BE2C (cell line): ENCODE results near the gene MAST2. TPM values are rescaled to one million over a fixed set of nuclear protein-coding genes. Genes with fewer than 3 reads are reported as not detected.

ENCODE experiments used
- DNase-seq: peaks from one replicate; pipeline ENCODE4 v3.0.0-alpha.2; 2020
- H3K27me3 ChIP-seq: fragments of 250-450 bp; sonication (Bioruptor Pico); 2 replicates; pipeline ENCODE4 v1.5.1; 2020; ENCODE audit warnings: mild to moderate bottlenecking
- H3K36me3 ChIP-seq: fragments of 250-450 bp; sonication (Bioruptor Pico); 2 replicates; pipeline ENCODE4 v1.5.1; 2020; ENCODE audit warnings: mild to moderate bottlenecking
- H3K4me1 ChIP-seq: fragments of 250-450 bp; sonication (Bioruptor Pico); 2 replicates; pipeline ENCODE4 v1.5.1; 2020
- H3K4me3 ChIP-seq: 2 replicates; pipeline ENCODE4 v1.5.1; 2011; ENCODE audit warnings: low read depth, low read length
- H3K9me3 ChIP-seq: fragments of 250-450 bp; sonication (Bioruptor Pico); 2 replicates; pipeline ENCODE4 v1.5.1; 2020
- CTCF ChIP-seq: IDR thresholded peaks from 2 replicates; pipeline ENCODE4 v1.5.1; 2012; ENCODE audit warnings: mild to moderate bottlenecking, low read depth, low read length
- polyA plus RNA-seq: library from polyadenylated mRNA; unstranded; fragments of >200 nt; gene quantifications from one replicate; pipeline ENCODE4 v1.2.1, GENCODE V29; 2012; ENCODE audit warnings: low read depth, missing spikeins; ENCODE audit not compliant: insufficient read length, insufficient read depth

MAST2 gene
- polyA plus RNA-seq = 13.5 TPM

- no peak for TF ChIP-seq CTCF
These were observed at the start of gene MAST2 for GRCh38 chr1:45803299-45803780. Gene MAST2 (plus strand): TSS chr1:45803612. CDS start chr1:45803896, 284 bp downstream.

GRCh38 chr1:45755697-45756096, 47.7 kb upstream of the MAST2 start:
- H3K9me3 ChIP-seq = no peaks in the 10 kb centered on the region
- H3K4me1 ChIP-seq = no peaks in the 10 kb centered on the region
- no peak overlapping the region for H3K4me3 ChIP-seq
- no peaks in the 10 kb centered on the region for H3K36me3 ChIP-seq
- H3K27me3 ChIP-seq = no peaks in the 10 kb centered on the region
- no peak for DNase-seq
- no peak for TF ChIP-seq CTCF

More at GRCh38 chr1:45803299-45803780, at the start of gene MAST2:
- Histone ChIP-seq H3K36me3 (no peaks in the 10 kb centered on the region), H3K4me3 (peak within 1 kb of the TSS; percentile 61), H3K4me1 (peaks cover 10% of the 10 kb centered on the region; the same call in 1 of the 2 replicates), H3K9me3 (no peaks in the 10 kb centered on the region), H3K27me3 (no peaks in the 10 kb centered on the region)
- DNase-seq = peak; percentile 89

DNA sequence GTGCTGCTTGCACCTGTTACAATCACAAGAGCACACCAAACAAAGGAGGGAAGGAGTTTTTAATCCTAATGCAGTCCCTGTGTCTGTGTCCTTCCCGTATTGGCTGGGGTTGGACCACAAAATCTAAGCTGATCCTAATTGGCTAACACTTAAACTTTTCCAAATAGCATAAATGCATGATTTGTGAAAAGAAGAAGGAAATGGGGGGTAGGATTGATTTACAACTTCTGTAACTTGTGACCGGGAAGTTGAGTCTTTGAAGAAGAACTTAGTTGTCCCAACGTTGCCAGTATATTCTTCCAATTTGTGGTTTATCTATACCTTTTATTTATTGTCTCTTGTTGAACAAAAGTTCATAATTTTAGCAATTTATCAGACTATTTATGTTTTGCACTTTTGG, 41.1 kb upstream of the MAST2 start:
- Histone ChIP-seq H3K9me3 (no peaks in the 10 kb centered on the region), H3K4me3 (no peak overlapping the region), H3K36me3 (no peaks in the 10 kb centered on the region), H3K4me1 (no peaks in the 10 kb centered on the region), H3K27me3 (no peaks in the 10 kb centered on the region)
- DNase-seq = no peak
- TF ChIP-seq CTCF = no peak

GRCh38 chr1:45765999-45766792, 37.2 kb upstream of the MAST2 start:
- Histone ChIP-seq H3K9me3 (no peaks in the 10 kb centered on the region), H3K4me1 (no peaks in the 10 kb centered on the region), H3K4me3 (no peak overlapping the region), H3K27me3 (no peaks in the 10 kb centered on the region), H3K36me3 (no peaks in the 10 kb centered on the region)
- DNase-seq = no peak
- no peak for TF ChIP-seq CTCF

- Histone ChIP-seq H3K4me3 (no peak overlapping the region), H3K9me3 (no peaks in the 10 kb centered on the region), H3K36me3 (no peaks in the 10 kb centered on the region), H3K27me3 (no peaks in the 10 kb centered on the region), H3K4me1 (no peaks in the 10 kb centered on the region)
- DNase-seq = no peak
- no peak for TF ChIP-seq CTCF
These were observed 36.4 kb upstream of the MAST2 start for GRCh38 chr1:45767035-45767434.
